ENCODE measurements around the gene PHB1.

The PHB1 gene

GRCh38 chr17:49403514-49404289 lies 11.0 kb downstream of the PHB1 start:
- DNase-seq (ENCODE audit: low read depth) = no peak
- H3K4me3 ChIP-seq (ENCODE audit: low read depth, low read length) = no peak overlapping the region
- no peak for TF ChIP-seq CTCF (IDR thresholded peaks at IDR 0.05; ENCODE audit: insufficient read depth, low read depth, low read length, missing control alignments)

- TF ChIP-seq CTCF (IDR thresholded peaks at IDR 0.05; ENCODE audit: insufficient read depth, low read depth, low read length, missing control alignments) = no peak
- H3K4me3 ChIP-seq (ENCODE audit: low read depth, low read length) = no peak overlapping the region
- DNase-seq (ENCODE audit: low read depth) = no peak
These were observed 12.0 kb downstream of the PHB1 start for GRCh38 chr17:49402706-49403105.

- no peak for TF ChIP-seq CTCF (IDR thresholded peaks at IDR 0.05; ENCODE audit: insufficient read depth, low read depth, low read length, missing control alignments)
- H3K4me3 ChIP-seq (ENCODE audit: low read depth, low read length) = no peak overlapping the region
- DNase-seq (ENCODE audit: low read depth) = no peak
These were observed 12.6 kb downstream of the PHB1 start for GRCh38 chr17:49401971-49402611.

GRCh38 chr17:49399995-49400394 lies 14.7 kb downstream of the PHB1 start:
- no peak for TF ChIP-seq CTCF (IDR thresholded peaks at IDR 0.05; ENCODE audit: insufficient read depth, low read depth, low read length, missing control alignments)
- H3K4me3 ChIP-seq (ENCODE audit: low read depth, low read length) = no peak overlapping the region
- no peak for DNase-seq (ENCODE audit: low read depth)

- DNase-seq (ENCODE audit: low read depth) = no peak
- no peak overlapping the region for H3K4me3 ChIP-seq (ENCODE audit: low read depth, low read length)
- TF ChIP-seq CTCF (IDR thresholded peaks at IDR 0.05; ENCODE audit: insufficient read depth, low read depth, low read length, missing control alignments) = no peak
These were observed 17.1 kb downstream of the PHB1 start for GRCh38 chr17:49397586-49397985.

- no peak overlapping the region for H3K4me3 ChIP-seq (ENCODE audit: low read depth, low read length)
- peak; percentile 57 for DNase-seq (ENCODE audit: low read depth)
- no peak for TF ChIP-seq CTCF (IDR thresholded peaks at IDR 0.05; ENCODE audit: insufficient read depth, low read depth, low read length, missing control alignments)
These were observed 21.0 kb downstream of the PHB1 start for GRCh38 chr17:49393491-49394255.
